HepG2 (cell line): ENCODE data around the gene C22orf39. TPM values are rescaled to one million over a fixed set of nuclear protein-coding genes. Genes with fewer than 3 reads are reported as not detected.

Experiments
- ATAC-seq: fragments of 200-7000 bp; cut with Tn5 transposase; 3 replicates; pipeline ENCODE4 v1.9.1; 2020; ENCODE audit warnings: mild to moderate bottlenecking, moderate library complexity
- BruUV-seq: library from RNA; stranded (reverse); fragments of 400-500 nt; replicated peaks from 2 replicates; lab custom pipeline; 2021; lab: Mats Ljungman, UMichigan
- CTCF ChIA-PET: fragments of 300-600 bp; formaldehyde crosslinking; extraction: SDS; loops from one replicate; lab custom pipeline; 2021; ENCODE audit warnings: low total read pairs, inconsistent platforms, low intra/inter-chr PET ratio; lab: Yijun Ruan, JAX
- POLR2A ChIA-PET: fragments of 350-600 bp; sonication (Branson Sonifier 250); formaldehyde crosslinking; loops from one replicate; lab custom pipeline; 2020; ENCODE audit warnings: antibody characterized with exemption, inconsistent platforms; lab: Yijun Ruan, JAX
- DNase-seq: peaks from one replicate; pipeline ENCODE4 v3.0.0-alpha.2; 2015; ENCODE audit warnings: low spot score
- FAIRE-seq: peaks from 3 replicates; lab custom pipeline; 2011; peaks lifted over from hg19 to GRCh38; lab: Jason Lieb, UNC
- H2AFZ ChIP-seq: one replicate; pipeline ENCODE4 v1.6.1; 2011; ENCODE audit warnings: low read length, inconsistent platforms
- H3K27ac ChIP-seq: fragments of 300-600 bp; 3 replicates; pipeline ENCODE4 v1.8.0; 2011; ENCODE audit warnings: mixed run types, mild to moderate bottlenecking, mixed read lengths, low read length, inconsistent platforms; ENCODE audit not compliant: insufficient read depth; ENCODE audit errors: extremely low read length
- H3K27me3 ChIP-seq, 2 experiments: fragments of 200-600 bp in 1 of 2; 2 replicates in 1 of 2; 3 replicates in 1 of 2; pipeline versions ENCODE4 v1.6.0 to v1.8.0; 2011; ENCODE audit warnings: low read length in 2 of 2, mild to moderate bottlenecking in 2 of 2, moderate library complexity in 2 of 2, inconsistent platforms in 1 of 2; ENCODE audit not compliant: insufficient read depth in 2 of 2, control insufficient read depth in 1 of 2
- H3K36me3 ChIP-seq, 2 experiments: fragments of 200-600 bp in 1 of 2; replicated peaks in 1 of 2; 2 replicates in 1 of 2; 3 replicates in 1 of 2; pipeline versions ENCODE4 v1.5.1 to v1.8.0; 2011; ENCODE audit warnings: low read length in 2 of 2, inconsistent platforms in 1 of 2; ENCODE audit not compliant: insufficient read depth in 2 of 2, control insufficient read depth in 1 of 2
- H3K4me1 ChIP-seq: 2 replicates; pipeline ENCODE4 v1.5.1; 2012; ENCODE audit warnings: low read length, inconsistent platforms; ENCODE audit not compliant: insufficient read depth
- H3K4me2 ChIP-seq: 2 replicates; pipeline ENCODE4 v1.6.0; 2011; ENCODE audit warnings: low read depth, low read length, inconsistent platforms
- H3K4me3 ChIP-seq, 3 experiments: fragments of 200-600 bp in 1 of 3; sonication (generic), shearing (Covaris generic) in 1 of 3; replicated peaks in 1 of 3; 2 replicates each; pipeline ENCODE4 v1.5.1; 2011 to 2016; ENCODE audit warnings: low read length in 3 of 3, inconsistent platforms in 2 of 3, low read depth in 2 of 3, mild to moderate bottlenecking in 2 of 3, control low read depth in 1 of 3, mixed read lengths in 1 of 3; ENCODE audit not compliant: insufficient read depth in 1 of 3
- H3K79me2 ChIP-seq: one replicate; pipeline ENCODE4 v1.6.1; 2011; ENCODE audit warnings: low read length, inconsistent platforms; ENCODE audit not compliant: insufficient read depth
- H3K9ac ChIP-seq: 2 replicates; pipeline ENCODE4 v1.6.0; 2011; ENCODE audit warnings: mild to moderate bottlenecking, low read depth, low read length, inconsistent platforms; ENCODE audit not compliant: insufficient read depth
- H3K9me3 ChIP-seq: 2 replicates; pipeline ENCODE4 v1.5.1; 2012; ENCODE audit warnings: mild to moderate bottlenecking, low read length
- H4K20me1 ChIP-seq: 2 replicates; pipeline ENCODE4 v1.6.0; 2011; ENCODE audit warnings: inconsistent platforms, mild to moderate bottlenecking, low read length, moderate library complexity; ENCODE audit not compliant: insufficient read depth
- CHCHD3 ChIP-seq: sonication (generic); formaldehyde crosslinking; IDR thresholded peaks from 2 replicates; pipeline ENCODE4 v1.8.0; 2022; ENCODE audit warnings: mild to moderate bottlenecking, missing genetic modification reagents, moderate library complexity
- FOXO1 ChIP-seq: sonication (generic); formaldehyde crosslinking; IDR thresholded peaks from 2 replicates; pipeline ENCODE4 v1.4.0; 2020; ENCODE audit warnings: missing genetic modification reagents
- GABPB1 ChIP-seq: IDR thresholded peaks from 2 replicates; pipeline ENCODE4 v1.6.1; 2016; ENCODE audit warnings: mild to moderate bottlenecking, missing genetic modification reagents, moderate library complexity, missing compliant biosample characterization
- JDP2 ChIP-seq: sonication (generic); formaldehyde crosslinking; IDR thresholded peaks from 2 replicates; pipeline ENCODE4 v1.8.1; 2022; ENCODE audit warnings: missing genetic modification reagents, borderline replicate concordance
- JUNB ChIP-seq: sonication (generic); formaldehyde crosslinking; IDR thresholded peaks from 2 replicates; pipeline ENCODE4 v1.8.0; 2022; ENCODE audit warnings: missing genetic modification reagents, mild to moderate bottlenecking, borderline replicate concordance
- MYC ChIP-seq: sonication (generic); formaldehyde crosslinking; IDR thresholded peaks from 2 replicates; pipeline ENCODE4 v1.9.0; 2021; ENCODE audit warnings: missing genetic modification reagents, borderline replicate concordance
- RORA ChIP-seq: sonication (generic); formaldehyde crosslinking; IDR thresholded peaks from 2 replicates; pipeline ENCODE4 v1.5.0; 2020; ENCODE audit warnings: mild to moderate bottlenecking, missing genetic modification reagents, moderate library complexity
- SMAD1 ChIP-seq: sonication (generic); formaldehyde crosslinking; IDR thresholded peaks from 2 replicates; pipeline ENCODE4 v1.4.0; 2020; ENCODE audit warnings: missing genetic modification reagents, low read depth, mild to moderate bottlenecking, borderline replicate concordance
- THRA ChIP-seq: sonication (generic); formaldehyde crosslinking; IDR thresholded peaks from 2 replicates; pipeline ENCODE4 v1.4.0; 2020; ENCODE audit warnings: missing genetic modification reagents, borderline replicate concordance
- ZFP82 ChIP-seq: sonication (generic); formaldehyde crosslinking; IDR thresholded peaks from 2 replicates; pipeline ENCODE4 v1.5.1; 2020; ENCODE audit warnings: mild to moderate bottlenecking, missing genetic modification reagents, borderline replicate concordance
- ZNF30 ChIP-seq: sonication (generic); formaldehyde crosslinking; IDR thresholded peaks from 2 replicates; pipeline ENCODE4 v1.5.0; 2020; ENCODE audit warnings: mild to moderate bottlenecking, missing genetic modification reagents
- ZNF691 ChIP-seq: sonication (generic); formaldehyde crosslinking; IDR thresholded peaks from 2 replicates; pipeline ENCODE4 v1.4.0; 2020; ENCODE audit warnings: missing genetic modification reagents, low read depth, mild to moderate bottlenecking, borderline replicate concordance
- ZNF850 ChIP-seq: sonication (generic); formaldehyde crosslinking; conservative IDR thresholded peaks from 2 replicates; pipeline ENCODE4 v1.9.0; 2021; ENCODE audit warnings: mild to moderate bottlenecking, missing genetic modification reagents
- WGBS: methylation state at CpG from one replicate; pipeline ENCODE4 v1.1.6; 2017; ENCODE audit warnings: low lambda C conversion rate; 5-methylcytosine and 5-hydroxymethylcytosine counted together
- in situ Hi-C: cut with HindIII; loops from 2 replicates; pipeline ENCODE4 v1.10.0; 2017; ENCODE audit warnings: low pct_unique_long_range_greater_than_20kb; ENCODE audit not compliant: extremely low pct_ligation_motif_present
- intact Hi-C: fragments of 100-400 bp; cut with micrococcal nuclease; formaldehyde crosslinking; loops from one replicate; pipeline ENCODE4 v1.10.0; 2022; ENCODE audit not compliant: unreplicated experiment
- polyA plus RNA-seq, 8 experiments: library from polyadenylated mRNA; depleted of rRNA in 3 of 8; stranded (reverse) in 7 of 8; unstranded in 1 of 8; fragments of >200 nt; fragmentation: Illumina TruSeq in 4 of 8; extraction: Trizol in 4 of 8; gene quantifications; 2 replicates each; pipeline versions ENCODE4 v1.2.1 to v1.2.3, GENCODE V29; 2011 to 2016; ENCODE audit warnings: low read depth in 4 of 8, missing spikeins in 1 of 8, mixed read lengths in 1 of 8; ENCODE audit not compliant: insufficient read depth in 1 of 8
- total RNA-seq, 5 experiments: library from RNA; depleted of rRNA; stranded (reverse); fragments of >200 nt; fragmentation: Illumina TruSeq; extraction: Trizol; gene quantifications; 2 replicates each; pipeline ENCODE4 v1.2.3, GENCODE V29; 2016; ENCODE audit warnings: low read depth in 1 of 5
- TF ChIP-seq, protein P1 (sequence below): sonication (generic); formaldehyde crosslinking; IDR thresholded peaks from 2 replicates; pipeline ENCODE4 v1.4.0; 2020; ENCODE audit warnings: mild to moderate bottlenecking, missing genetic modification reagents

C22orf39 gene
- total and polyA plus RNA-seq, 2 of the 13 experiments (the other 11 are each of a cell fraction or from before 2014, with no cell fraction given) = 23.4 to 26.4 TPM

- Histone ChIP-seq H3K4me2 (no peak overlapping the region), H2AFZ (no peak overlapping the region), H3K4me1 (no peaks in the 10 kb centered on the region), H3K9ac (no peak overlapping the region), H4K20me1 (peaks cover 20% of the 10 kb centered on the region; the same call in 1 of the 2 replicates), H3K27me3 (no peaks in the 10 kb centered on the region), H3K4me3 (no peak overlapping the region), H3K36me3 (peaks cover 21 to 72% of the 10 kb centered on the region in 2 experiments), H3K9me3 (no peaks in the 10 kb centered on the region), H3K79me2 (peaks cover 57% of the 10 kb centered on the region), H3K27ac (no peak overlapping the region)
- FAIRE-seq = no peak
- no peak for DNase-seq
- ATAC-seq = no peak
- no peak for TF ChIP-seq JDP2 (CRISPR knock-in tag)
- TF ChIP-seq ZNF691 (CRISPR knock-in tag) = no peak
- no peak for TF ChIP-seq RORA (CRISPR knock-in tag)
- TF ChIP-seq JUNB = no peak
- TF ChIP-seq MYC (CRISPR knock-in tag) = no peak
- BruUV-seq = no TSS peak
- WGBS = 100% methylated on average over 1 of the region's 1 CpG
- intact Hi-C loops = no loop called here
- ChIA-PET POLR2A (no interaction called here), CTCF (no interaction called here)
- in situ Hi-C loops = no loop called here
Observed at GRCh38 chr22:19411690-19412045, 35.8 kb downstream of the C22orf39 start.

DNA sequence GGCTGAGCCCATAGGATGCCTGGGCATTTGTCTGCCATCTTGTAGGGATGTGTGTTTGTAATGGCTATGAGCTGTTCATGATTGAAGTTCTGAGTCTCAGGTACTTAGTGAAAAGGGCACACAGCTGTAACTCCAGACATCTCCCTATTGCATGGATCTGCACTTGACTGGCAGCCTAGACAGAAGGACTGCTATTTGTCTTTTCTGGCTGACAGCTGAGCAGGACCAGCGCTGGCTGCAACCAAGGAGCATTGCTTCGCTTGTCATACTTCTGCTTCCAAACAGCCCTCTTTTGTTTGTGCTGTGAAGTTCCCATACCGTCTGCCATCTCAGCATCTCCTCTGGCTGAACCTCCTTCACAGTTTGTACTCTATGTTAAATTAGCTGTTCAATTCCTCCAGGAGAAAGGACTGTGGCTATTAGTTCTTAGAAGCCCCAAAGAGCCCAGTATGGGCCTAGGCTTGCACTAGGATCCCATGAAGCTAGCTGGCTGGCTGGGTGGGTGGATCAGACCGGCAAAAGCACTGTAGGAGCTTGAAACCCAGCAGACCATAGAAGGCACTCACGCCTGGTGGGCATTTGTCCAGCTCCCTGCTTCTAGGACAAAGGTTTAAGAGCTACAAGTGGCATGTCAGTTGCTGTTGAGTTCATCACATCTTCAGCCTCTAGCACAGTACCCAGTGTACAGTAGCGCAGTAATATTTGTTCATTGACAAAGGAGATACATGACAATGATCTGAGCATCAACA, 36.4 kb downstream of the C22orf39 start:
- BruUV-seq = no TSS peak
- in situ Hi-C loops (no loop called here), intact Hi-C loops (no loop called here)
- DNase-seq (no peak), ATAC-seq (no peak), FAIRE-seq (no peak)
- Histone ChIP-seq H3K79me2 (peaks cover 51% of the 10 kb centered on the region), H3K36me3 (peaks cover 25 to 72% of the 10 kb centered on the region in 2 experiments), H3K27ac (no peak overlapping the region), H3K9ac (no peak overlapping the region), H3K9me3 (no peaks in the 10 kb centered on the region), H3K4me2 (no peak overlapping the region), H3K27me3 (no peaks in the 10 kb centered on the region), H3K4me3 (no peak overlapping the region), H4K20me1 (peaks cover 20% of the 10 kb centered on the region; the same call in 1 of the 2 replicates), H3K4me1 (no peaks in the 10 kb centered on the region), H2AFZ (no peak overlapping the region)
- 93% methylated on average over 6 of the region's 6 CpGs for WGBS
- POLR2A ChIA-PET = no interaction called here
- CTCF ChIA-PET = no interaction called here
- TF ChIP-seq, protein P1, sequence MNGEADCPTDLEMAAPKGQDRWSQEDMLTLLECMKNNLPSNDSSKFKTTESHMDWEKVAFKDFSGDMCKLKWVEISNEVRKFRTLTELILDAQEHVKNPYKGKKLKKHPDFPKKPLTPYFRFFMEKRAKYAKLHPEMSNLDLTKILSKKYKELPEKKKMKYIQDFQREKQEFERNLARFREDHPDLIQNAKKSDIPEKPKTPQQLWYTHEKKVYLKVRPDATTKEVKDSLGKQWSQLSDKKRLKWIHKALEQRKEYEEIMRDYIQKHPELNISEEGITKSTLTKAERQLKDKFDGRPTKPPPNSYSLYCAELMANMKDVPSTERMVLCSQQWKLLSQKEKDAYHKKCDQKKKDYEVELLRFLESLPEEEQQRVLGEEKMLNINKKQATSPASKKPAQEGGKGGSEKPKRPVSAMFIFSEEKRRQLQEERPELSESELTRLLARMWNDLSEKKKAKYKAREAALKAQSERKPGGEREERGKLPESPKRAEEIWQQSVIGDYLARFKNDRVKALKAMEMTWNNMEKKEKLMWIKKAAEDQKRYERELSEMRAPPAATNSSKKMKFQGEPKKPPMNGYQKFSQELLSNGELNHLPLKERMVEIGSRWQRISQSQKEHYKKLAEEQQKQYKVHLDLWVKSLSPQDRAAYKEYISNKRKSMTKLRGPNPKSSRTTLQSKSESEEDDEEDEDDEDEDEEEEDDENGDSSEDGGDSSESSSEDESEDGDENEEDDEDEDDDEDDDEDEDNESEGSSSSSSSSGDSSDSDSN (CRISPR knock-in tag) = no peak
- TF ChIP-seq FOXO1 (CRISPR knock-in tag) (no peak), ZNF30 (no peak), ZNF850 (CRISPR knock-in tag) (no peak), ZFP82 (CRISPR knock-in tag) (no peak), THRA (no peak), SMAD1 (no peak), GABPB1 (CRISPR knock-in tag) (no peak), CHCHD3 (CRISPR knock-in tag) (no peak)
